WERI-Rb-1 (cell line): ENCODE measurements around the gene FZD10.

Experiments
- DNase-seq: peaks from one replicate; pipeline ENCODE4 v3.0.0-alpha.2; 2020
- H3K27ac ChIP-seq: fragments of 250-450 bp; sonication (Bioruptor Pico); 2 replicates; pipeline ENCODE4 v1.5.1; 2020; ENCODE audit warnings: mild to moderate bottlenecking, moderate library complexity
- H3K27me3 ChIP-seq: fragments of 250-450 bp; sonication (Bioruptor Pico); 2 replicates; pipeline ENCODE4 v1.5.1; 2021; ENCODE audit warnings: mild to moderate bottlenecking, low read depth, moderate library complexity; ENCODE audit not compliant: insufficient read depth, severe bottlenecking
- H3K36me3 ChIP-seq: fragments of 250-450 bp; sonication (Bioruptor Pico); 2 replicates; pipeline ENCODE4 v1.5.1; 2020; ENCODE audit warnings: mild to moderate bottlenecking, moderate library complexity
- H3K4me3 ChIP-seq: 2 replicates; pipeline ENCODE4 v1.5.1; 2011; ENCODE audit warnings: low read depth, mild to moderate bottlenecking, control low read depth, low read length
- H3K9me3 ChIP-seq: fragments of 250-450 bp; sonication (Bioruptor Pico); 2 replicates; pipeline ENCODE4 v1.5.1; 2021; ENCODE audit warnings: mild to moderate bottlenecking, moderate library complexity; ENCODE audit not compliant: severe bottlenecking
- CTCF ChIP-seq: IDR thresholded peaks from 2 replicates; pipeline ENCODE4 v1.5.1; 2011; ENCODE audit warnings: low read depth, mild to moderate bottlenecking, control low read depth, inconsistent platforms, low read length

The FZD10 gene

GRCh38 chr12:130139567-130140421 lies 22.5 kb upstream of the FZD10 start:
- DNase-seq = no peak
- no peak for TF ChIP-seq CTCF
- Histone ChIP-seq H3K36me3 (no peaks in the 10 kb centered on the region), H3K27ac (no peak overlapping the region), H3K27me3 (no peaks in the 10 kb centered on the region), H3K9me3 (no peaks in the 10 kb centered on the region), H3K4me3 (no peak overlapping the region)

GRCh38 chr12:130141105-130141504 lies 21.2 kb upstream of the FZD10 start:
- no peak overlapping the region for H3K4me3 ChIP-seq
- no peaks in the 10 kb centered on the region for H3K36me3 ChIP-seq
- no peaks in the 10 kb centered on the region for H3K9me3 ChIP-seq
- TF ChIP-seq CTCF = no peak
- H3K27me3 ChIP-seq = no peaks in the 10 kb centered on the region
- H3K27ac ChIP-seq = no peak overlapping the region
- no peak for DNase-seq

- Histone ChIP-seq H3K27ac (no peak overlapping the region), H3K36me3 (no peaks in the 10 kb centered on the region), H3K9me3 (no peaks in the 10 kb centered on the region), H3K4me3 (no peak overlapping the region), H3K27me3 (no peaks in the 10 kb centered on the region)
- no peak for TF ChIP-seq CTCF
- DNase-seq = no peak
Observed at GRCh38 chr12:130141901-130142683, 20.2 kb upstream of the FZD10 start.

GRCh38 chr12:130142736-130143135 lies 19.5 kb upstream of the FZD10 start:
- no peaks in the 10 kb centered on the region for H3K27me3 ChIP-seq
- DNase-seq = no peak
- no peak for TF ChIP-seq CTCF
- no peak overlapping the region for H3K4me3 ChIP-seq
- H3K27ac ChIP-seq = no peak overlapping the region
- no peaks in the 10 kb centered on the region for H3K9me3 ChIP-seq
- H3K36me3 ChIP-seq = no peaks in the 10 kb centered on the region

GRCh38 chr12:130143136-130143535 lies 19.1 kb upstream of the FZD10 start:
- Histone ChIP-seq H3K27me3 (no peaks in the 10 kb centered on the region), H3K9me3 (no peaks in the 10 kb centered on the region), H3K36me3 (no peaks in the 10 kb centered on the region), H3K27ac (no peak overlapping the region), H3K4me3 (no peak overlapping the region)
- no peak for TF ChIP-seq CTCF
- no peak for DNase-seq
